Tibial nerve (tissue), 4 donors: ENCODE data around the gene HJV. TPM values are rescaled to one million over a fixed set of nuclear protein-coding genes. Genes with fewer than 3 reads are reported as not detected.

Experiments used
- DNase-seq, 2 donors: peaks; one replicate each; pipeline ENCODE4 v3.0.0-alpha.2; 2019; ENCODE audit warnings: low spot score in 2 of 2
- H3K27ac ChIP-seq, 4 donors: fragments of 200-600 bp; sonication (generic) in 3 of 4; one replicate each; pipeline ENCODE4 v1.5.1; 2017 to 2019; ENCODE audit warnings: mild to moderate bottlenecking in 1 of 4
- H3K27me3 ChIP-seq, 2 donors: fragments of 200-600 bp; sonication (generic) in 1 of 2; one replicate each; pipeline versions ENCODE4 v1.5.1 to v1.6.0; 2017 to 2019
- H3K36me3 ChIP-seq, 3 donors: fragments of 200-600 bp; sonication (generic); one replicate each; pipeline ENCODE4 v1.5.1; 2018 to 2019
- H3K4me1 ChIP-seq, 4 donors: fragments of 200-600 bp; sonication (generic) in 3 of 4; one replicate each; pipeline ENCODE4 v1.5.1; 2017 to 2019
- H3K4me3 ChIP-seq, 4 donors: fragments of 200-600 bp; sonication (generic) in 3 of 4; one replicate each; pipeline ENCODE4 v1.5.1; 2017 to 2019; ENCODE audit warnings: mild to moderate bottlenecking in 1 of 4, moderate library complexity in 1 of 4
- H3K9me3 ChIP-seq, 4 donors: fragments of 200-600 bp; sonication (generic) in 3 of 4; one replicate each; pipeline ENCODE4 v1.5.1; 2017 to 2019
- EP300 ChIP-seq, 2 donors: sonication (generic); formaldehyde crosslinking; IDR thresholded peaks; one replicate each; pipeline ENCODE4 v1.6.1; 2017; ENCODE audit warnings: antibody characterized with exemption in 2 of 2, mild to moderate bottlenecking in 1 of 2
- POLR2A ChIP-seq, 2 donors: fragments of 450-650 bp; IDR thresholded peaks; one replicate each; pipeline ENCODE4 v1.6.1; 2017; ENCODE audit warnings: antibody characterized with exemption in 2 of 2, mild to moderate bottlenecking in 2 of 2, moderate library complexity in 2 of 2
- WGBS, 2 donors: methylation state at CpG; one replicate each; pipeline ENCODE4 v1.1.5; 2018; 5-methylcytosine and 5-hydroxymethylcytosine counted together
- total RNA-seq, 4 donors: library from RNA; depleted of rRNA; stranded (reverse); fragments of >200 nt; gene quantifications; one replicate each; pipeline ENCODE4 v1.1.0, GENCODE V29; 2016
- TF ChIP-seq, protein P1 (sequence below), 5 experiments: fragments of 200-600 bp in 3 of 5; fragments of 450-650 bp in 2 of 5; sonication (generic) in 3 of 5; IDR thresholded peaks; one replicate each; pipeline ENCODE4 v1.5.1; 2016 to 2019; ENCODE audit warnings: antibody characterized with exemption in 5 of 5, mild to moderate bottlenecking in 3 of 5, moderate library complexity in 2 of 5

HJV gene
- total RNA-seq, 4 donors from 2014 or later = not detected

DNA sequence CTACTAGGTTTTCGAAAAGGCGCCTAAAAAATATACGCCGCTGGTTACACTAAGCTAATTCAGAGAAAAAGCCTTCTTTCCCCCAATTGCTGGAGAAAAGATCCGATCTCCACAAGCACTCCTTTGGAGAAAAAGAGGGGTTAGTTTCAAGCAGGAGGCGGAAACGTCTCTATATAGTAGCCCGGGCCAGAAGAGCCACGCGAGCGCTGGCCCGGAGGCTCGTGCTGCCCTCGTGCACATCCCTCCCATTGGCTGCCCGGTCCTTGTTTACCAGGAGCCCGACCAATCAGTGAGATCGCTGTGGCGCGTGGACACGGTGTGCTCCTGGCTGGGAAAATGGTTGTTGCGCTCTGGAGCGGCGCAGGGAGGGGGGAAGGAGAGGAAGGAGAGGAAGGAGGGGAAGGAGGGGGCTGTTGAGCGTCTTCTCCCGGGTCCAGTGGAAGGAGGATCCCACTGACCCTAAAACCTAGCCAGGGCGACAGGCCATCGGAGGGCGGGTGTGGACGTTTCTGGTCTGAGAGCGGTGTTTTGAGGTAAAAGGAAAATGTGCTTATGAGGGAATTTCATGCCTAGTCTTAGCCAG is 25.0 kb downstream of the HJV start, which contains the start of gene TXNIP:
TSS of gene TXNIP (minus strand) at position 147 of the 583 bp plus-strand sequence. CDS start 313 bp downstream, outside the sequence.
- peak; percentile 98 to 99 for DNase-seq
- H3K36me3 ChIP-seq = peaks cover 22 to 37% (median 32%) of the 10 kb centered on the region in 3 donors
- 0% methylated on average over 30 of the region's 30 CpGs for WGBS, 2 donors
- H3K4me1 ChIP-seq = peaks cover 0 to 45% (median 24%) of the 10 kb centered on the region in 4 donors
- no peaks in the 10 kb centered on the region for H3K9me3 ChIP-seq
- no peaks in the 10 kb centered on the region for H3K27me3 ChIP-seq
- TF ChIP-seq EP300 (IDR thresholded peaks at IDR 0.05) = peak; percentile 93 to 100
- TF ChIP-seq POLR2A (IDR thresholded peaks at IDR 0.05) = peak; percentile 92 to 94
- TF ChIP-seq, protein P1, sequence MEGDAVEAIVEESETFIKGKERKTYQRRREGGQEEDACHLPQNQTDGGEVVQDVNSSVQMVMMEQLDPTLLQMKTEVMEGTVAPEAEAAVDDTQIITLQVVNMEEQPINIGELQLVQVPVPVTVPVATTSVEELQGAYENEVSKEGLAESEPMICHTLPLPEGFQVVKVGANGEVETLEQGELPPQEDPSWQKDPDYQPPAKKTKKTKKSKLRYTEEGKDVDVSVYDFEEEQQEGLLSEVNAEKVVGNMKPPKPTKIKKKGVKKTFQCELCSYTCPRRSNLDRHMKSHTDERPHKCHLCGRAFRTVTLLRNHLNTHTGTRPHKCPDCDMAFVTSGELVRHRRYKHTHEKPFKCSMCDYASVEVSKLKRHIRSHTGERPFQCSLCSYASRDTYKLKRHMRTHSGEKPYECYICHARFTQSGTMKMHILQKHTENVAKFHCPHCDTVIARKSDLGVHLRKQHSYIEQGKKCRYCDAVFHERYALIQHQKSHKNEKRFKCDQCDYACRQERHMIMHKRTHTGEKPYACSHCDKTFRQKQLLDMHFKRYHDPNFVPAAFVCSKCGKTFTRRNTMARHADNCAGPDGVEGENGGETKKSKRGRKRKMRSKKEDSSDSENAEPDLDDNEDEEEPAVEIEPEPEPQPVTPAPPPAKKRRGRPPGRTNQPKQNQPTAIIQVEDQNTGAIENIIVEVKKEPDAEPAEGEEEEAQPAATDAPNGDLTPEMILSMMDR (IDR thresholded peaks at IDR 0.05) = peak in 1 of 5 experiments; percentile 26
- H3K4me3 ChIP-seq = peak within 1 kb of the TSS; percentile 67 to 97 (median 78)
- peak within 1 kb of the TSS; percentile 94 to 99 (median 97) for H3K27ac ChIP-seq

DNA sequence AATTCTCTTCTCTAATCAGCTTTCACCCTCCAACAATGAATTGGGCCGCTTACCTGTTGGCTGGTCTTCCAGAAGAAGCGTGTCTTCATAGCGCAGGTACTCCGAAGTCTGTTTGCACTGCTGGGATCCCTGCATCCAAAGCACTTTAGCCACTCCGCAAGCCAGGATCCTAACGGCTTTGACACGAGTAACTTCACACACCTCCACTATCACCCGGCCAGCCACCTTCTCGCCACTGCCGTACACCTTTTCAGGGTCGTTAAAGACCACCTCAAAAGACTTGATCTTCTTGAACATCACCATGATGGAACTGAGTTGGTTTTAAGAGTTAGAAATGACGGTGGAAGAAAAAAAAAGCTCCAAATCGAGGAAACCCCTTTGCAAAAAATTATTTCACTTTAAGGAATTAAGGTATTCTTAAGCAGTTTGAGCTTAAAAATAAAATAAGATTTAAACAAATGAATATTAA is 25.5 kb downstream of the HJV start:
- 0 to 1% methylated on average over 13 of the region's 13 CpGs for WGBS, 2 donors
- no peaks in the 10 kb centered on the region for H3K27me3 ChIP-seq
- H3K4me1 ChIP-seq = peaks cover 0 to 45% (median 21%) of the 10 kb centered on the region in 4 donors
- peak overlapping the region; percentile 94 to 99 (median 97) for H3K27ac ChIP-seq
- peaks cover 22 to 37% (median 32%) of the 10 kb centered on the region in 3 donors for H3K36me3 ChIP-seq
- TF ChIP-seq EP300 (IDR thresholded peaks at IDR 0.05) (no peak), POLR2A (IDR thresholded peaks at IDR 0.05) (no peak)
- TF ChIP-seq, protein P1 (IDR thresholded peaks at IDR 0.05) = no peak
- H3K9me3 ChIP-seq = no peaks in the 10 kb centered on the region
- H3K4me3 ChIP-seq = peak overlapping the region; percentile 67 to 97 (median 78)
- no peak for DNase-seq

DNA sequence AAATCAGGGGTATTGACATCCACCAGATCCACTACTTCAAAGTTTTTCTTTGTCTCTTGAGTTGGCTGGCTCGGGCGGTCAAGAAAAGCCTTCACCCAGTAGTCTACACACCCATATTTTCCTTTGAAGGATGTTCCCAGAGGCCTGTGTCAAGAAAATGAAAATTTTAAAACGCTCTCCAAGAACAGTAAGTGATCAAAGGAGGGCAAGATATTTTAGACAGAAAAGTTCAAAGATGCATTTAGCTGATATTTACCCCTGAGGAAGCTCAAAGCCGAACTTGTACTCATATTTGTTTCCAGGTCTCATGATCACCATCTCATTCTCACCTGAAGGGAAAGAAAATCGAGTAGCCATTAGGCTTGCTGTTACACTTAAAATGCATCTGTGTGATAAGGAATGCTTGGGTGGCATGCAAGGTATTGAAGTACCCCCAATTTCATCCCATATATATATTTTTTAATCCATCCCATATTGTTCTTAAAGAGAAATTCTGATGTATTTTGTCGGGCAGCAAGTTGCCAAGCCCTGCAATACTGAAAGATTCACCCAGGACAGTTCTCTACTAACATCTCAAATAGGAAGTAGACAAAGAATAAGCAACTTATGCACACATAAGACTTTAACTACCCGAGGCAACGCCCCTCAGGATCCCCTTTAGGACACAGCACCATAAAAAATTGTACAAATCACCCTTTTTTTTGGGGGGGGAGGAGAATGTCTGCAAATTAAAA is 26.2 kb downstream of the HJV start:
- Histone ChIP-seq H3K9me3 (no peaks in the 10 kb centered on the region), H3K4me1 (peaks cover 0 to 46% (median 21%) of the 10 kb centered on the region in 4 donors), H3K4me3 (peak overlapping the region; percentile 67 to 97 (median 78)), H3K36me3 (peaks cover 22 to 37% (median 32%) of the 10 kb centered on the region in 3 donors), H3K27ac (peak overlapping the region; percentile 94 to 99 (median 97)), H3K27me3 (no peaks in the 10 kb centered on the region)
- TF ChIP-seq POLR2A (IDR thresholded peaks at IDR 0.05) = no peak
- peak in 1 of 2 donors; percentile 1 for TF ChIP-seq EP300 (IDR thresholded peaks at IDR 0.05)
- TF ChIP-seq, protein P1 (IDR thresholded peaks at IDR 0.05) = no peak
- 1% methylated on average over 8 of the region's 8 CpGs for WGBS, 2 donors
- DNase-seq = no peak

DNA sequence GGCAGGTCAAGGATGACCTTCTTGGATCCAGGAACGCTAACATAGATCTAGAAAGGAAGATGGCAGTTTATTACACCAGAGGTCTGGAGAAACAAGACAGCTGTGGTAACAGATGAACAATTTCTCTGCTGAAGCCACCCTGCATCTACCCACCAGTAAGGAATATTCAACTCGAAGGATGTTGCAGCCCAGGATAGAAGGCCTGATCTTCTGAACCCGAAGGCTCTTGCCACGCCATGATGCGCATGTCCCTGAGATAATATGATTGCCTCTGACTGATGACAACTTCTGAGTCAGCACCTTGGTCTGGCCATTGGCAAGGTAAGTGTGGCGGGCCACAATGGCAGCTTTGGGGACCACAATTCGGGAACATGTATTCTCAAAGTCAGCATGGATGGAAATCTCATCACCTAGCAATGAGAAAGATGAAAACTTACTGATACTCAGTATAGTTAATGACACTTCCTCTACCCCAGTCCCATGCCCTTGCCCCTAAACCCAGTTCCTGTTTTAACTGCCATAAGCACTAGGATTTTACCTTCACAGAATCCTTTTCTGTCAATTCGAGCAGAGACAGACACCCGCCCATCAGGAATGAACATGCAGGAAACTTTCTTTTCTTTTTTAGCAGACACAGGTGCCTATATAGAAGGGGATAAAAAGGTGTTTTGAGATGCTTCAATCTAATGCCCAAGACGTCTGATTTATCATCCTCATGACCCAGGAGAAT is 27.0 kb downstream of the HJV start:
- WGBS, 2 donors = 10 to 13% methylated on average over 10 of the region's 10 CpGs
- DNase-seq = no peak
- peaks cover 22 to 37% (median 32%) of the 10 kb centered on the region in 3 donors for H3K36me3 ChIP-seq

More for the DNA sequence above, 27.0 kb downstream of the HJV start:
- TF ChIP-seq POLR2A (IDR thresholded peaks at IDR 0.05) (peak in 1 of 2 donors; percentile 5), EP300 (IDR thresholded peaks at IDR 0.05) (peak in 1 of 2 donors; percentile 82)
- TF ChIP-seq, protein P1 (IDR thresholded peaks at IDR 0.05) = no peak
- Histone ChIP-seq H3K4me3 (peak overlapping the region; percentile 67 to 97 (median 78)), H3K27ac (peak overlapping the region; percentile 94 to 99 (median 97)), H3K27me3 (no peaks in the 10 kb centered on the region), H3K4me1 (peaks cover 0 to 44% (median 17%) of the 10 kb centered on the region in 4 donors), H3K9me3 (no peaks in the 10 kb centered on the region)
